A549 (cell line): ENCODE results near the gene IPO4. TPM values are rescaled to one million over a fixed set of nuclear protein-coding genes. Genes with fewer than 3 reads are reported as not detected.

ENCODE experiments used
- ATAC-seq, 2 experiments: fragments of 200-7000 bp in 1 of 2; fragments of >200 bp in 1 of 2; cut with Nextera tagmentation in 1 of 2; cut with Tn5 transposase in 1 of 2; 3 replicates each; pipeline versions ENCODE4 v1.8.0 to v1.9.1; 2018 to 2020; ENCODE audit warnings: mild to moderate bottlenecking in 1 of 2, moderate library complexity in 1 of 2
- CTCF ChIA-PET: fragments of 300-600 bp; sonication (Branson Sonifier 250); formaldehyde crosslinking; extraction: SDS; loops from one replicate; lab custom pipeline; 2021; ENCODE audit warnings: antibody characterized with exemption, inconsistent platforms; lab: Yijun Ruan, JAX
- POLR2A ChIA-PET: fragments of 350-600 bp; formaldehyde crosslinking; extraction: SDS; loops from one replicate; lab custom pipeline; 2021; ENCODE audit warnings: antibody characterized with exemption, inconsistent platforms; lab: Yijun Ruan, JAX
- DNase-seq, 2 experiments: peaks; one replicate each; pipeline versions ENCODE4 v3.0.0 to v3.0.0-alpha.2; 2011 to 2016; ENCODE audit warnings: low read depth in 1 of 2, low spot score in 1 of 2
- FAIRE-seq: peaks from 2 replicates; lab custom pipeline; 2011; peaks lifted over from hg19 to GRCh38; lab: Jason Lieb, UNC
- H3K27ac ChIP-seq, 2 experiments: fragments of >200 bp; sonication (Bioruptor Twin); formaldehyde crosslinking; 3 replicates each; pipeline ENCODE4 v1.5.1; 2016 to 2017
- H3K4me1 ChIP-seq: fragments of >200 bp; sonication (Bioruptor Twin); formaldehyde crosslinking; 3 replicates; pipeline ENCODE4 v1.6.1; 2016
- H3K4me2 ChIP-seq: fragments of >200 bp; sonication (Bioruptor Twin); formaldehyde crosslinking; 3 replicates; pipeline ENCODE4 v1.6.1; 2016
- H3K4me3 ChIP-seq: fragments of >200 bp; sonication (Bioruptor Twin); formaldehyde crosslinking; 3 replicates; pipeline ENCODE4 v1.5.1; 2016
- H3K9me3 ChIP-seq: fragments of >200 bp; sonication (Bioruptor Twin); formaldehyde crosslinking; 3 replicates; pipeline ENCODE4 v1.6.1; 2016
- BHLHE40 ChIP-seq: IDR thresholded peaks from 2 replicates; pipeline ENCODE4 v1.6.1; 2012; ENCODE audit warnings: low read depth, low read length, inconsistent platforms
- CBX8 ChIP-seq: fragments of 200-600 bp; sonication (generic); IDR thresholded peaks from 2 replicates; pipeline ENCODE4 v1.6.1; 2016
- CEBPB ChIP-seq, 2 experiments: fragments of >200 bp in 1 of 2; sonication (Bioruptor Twin) in 1 of 2; formaldehyde crosslinking in 1 of 2; IDR thresholded peaks; 2 replicates each; pipeline ENCODE4 v1.6.1; 2012 to 2016
- CHD2 ChIP-seq: fragments of 150-350 bp; IDR thresholded peaks from 2 replicates; pipeline ENCODE4 v1.6.1; 2014; ENCODE audit warnings: low read length; ENCODE audit not compliant: partially characterized antibody
- CHD4 ChIP-seq: fragments of 200-600 bp; sonication (generic); IDR thresholded peaks from 2 replicates; pipeline ENCODE4 v1.6.1; 2016; ENCODE audit warnings: antibody characterized with exemption, mild to moderate bottlenecking, borderline replicate concordance
- ESRRA ChIP-seq: fragments of 150-350 bp; IDR thresholded peaks from 2 replicates; pipeline ENCODE4 v1.6.1; 2014; ENCODE audit warnings: mild to moderate bottlenecking, low read length, borderline replicate concordance
- GATA3 ChIP-seq: IDR thresholded peaks from 2 replicates; pipeline ENCODE4 v1.6.1; 2012; ENCODE audit warnings: borderline replicate concordance
- HOXB13 ChIP-seq: fragments of 250-450 bp; sonication (Bioruptor Pico); IDR thresholded peaks from 2 replicates; pipeline ENCODE4 v1.5.0; 2020; ENCODE audit warnings: low read depth, mild to moderate bottlenecking, moderate library complexity
- JUNB ChIP-seq: fragments of >200 bp; sonication (Bioruptor Twin); formaldehyde crosslinking; IDR thresholded peaks from 2 replicates; pipeline ENCODE4 v1.6.1; 2016
- MAZ ChIP-seq: fragments of 150-350 bp; IDR thresholded peaks from 2 replicates; pipeline ENCODE4 v1.6.1; 2014; ENCODE audit warnings: antibody characterized with exemption, low read depth, low read length, borderline replicate concordance
- MYC ChIP-seq: IDR thresholded peaks from 2 replicates; pipeline ENCODE4 v1.6.1; 2012; ENCODE audit warnings: mild to moderate bottlenecking, inconsistent platforms, low read length, improper control_type of control experiment, borderline replicate concordance
- POLR2A ChIP-seq: IDR thresholded peaks from 2 replicates; pipeline ENCODE4 v1.6.1; 2012; ENCODE audit warnings: mild to moderate bottlenecking, low read length
- RAD21 ChIP-seq, 2 experiments: fragments of >200 bp in 1 of 2; sonication (Bioruptor Twin) in 1 of 2; formaldehyde crosslinking in 1 of 2; IDR thresholded peaks in 1 of 2; conservative IDR thresholded peaks in 1 of 2; 2 replicates in 1 of 2; 3 replicates in 1 of 2; pipeline ENCODE4 v1.6.1; 2012 to 2018; ENCODE audit warnings: inconsistent platforms in 1 of 2
- RCOR1 ChIP-seq: fragments of 150-350 bp; IDR thresholded peaks from 2 replicates; pipeline ENCODE4 v1.6.1; 2014; ENCODE audit warnings: antibody characterized with exemption, low read length, low read depth
- SREBF2 ChIP-seq: fragments of 450-650 bp; IDR thresholded peaks from 2 replicates; pipeline ENCODE4 v1.6.1; 2014; ENCODE audit warnings: mild to moderate bottlenecking, moderate library complexity
- TFCP2L1 ChIP-seq: fragments of 250-450 bp; sonication (Bioruptor Pico); IDR thresholded peaks from 2 replicates; pipeline ENCODE4 v1.5.0; 2021; ENCODE audit warnings: mild to moderate bottlenecking
- ZFP36 ChIP-seq: fragments of 450-650 bp; IDR thresholded peaks from 2 replicates; pipeline ENCODE4 v1.6.1; 2014; ENCODE audit warnings: borderline replicate concordance; ENCODE audit not compliant: partially characterized antibody
- ZNF302 ChIP-seq: fragments of 250-450 bp; sonication (Bioruptor Pico); IDR thresholded peaks from 2 replicates; pipeline ENCODE4 v1.9.0; 2021; ENCODE audit warnings: inconsistent platforms, mild to moderate bottlenecking, moderate library complexity
- ZSCAN20 ChIP-seq: fragments of 250-450 bp; sonication (Bioruptor Pico); IDR thresholded peaks from 2 replicates; pipeline ENCODE4 v1.8.0; 2022; ENCODE audit warnings: mild to moderate bottlenecking, moderate library complexity
- WGBS: methylation state at CpG from one replicate; pipeline ENCODE4 v1.1.6; 2017; ENCODE audit errors: missing lambda C conversion rate; 5-methylcytosine and 5-hydroxymethylcytosine counted together
- polyA plus RNA-seq, 4 experiments: library from polyadenylated mRNA; depleted of rRNA in 3 of 4; stranded (reverse); fragments of >200 nt; fragmentation: RNase III in 1 of 4; extraction: RNeasy Plus Mini Kit Qiagen cat#74134 plus additional on column Dnase treatment in 1 of 4; gene quantifications; 2 replicates in 3 of 4; 3 replicates in 1 of 4; pipeline ENCODE4 v1.2.3, GENCODE V29; 2011 to 2017
- TF ChIP-seq, protein P1 (sequence below): fragments of 250-450 bp; sonication (Bioruptor Pico); IDR thresholded peaks from 2 replicates; pipeline ENCODE4 v1.5.0; 2021; ENCODE audit warnings: mild to moderate bottlenecking, moderate library complexity, borderline replicate concordance
- TF ChIP-seq, protein P2 (sequence below): fragments of 200-600 bp; sonication (generic); IDR thresholded peaks from 2 replicates; pipeline ENCODE4 v1.6.1; 2016; ENCODE audit warnings: antibody characterized with exemption, mild to moderate bottlenecking, moderate library complexity
- TF ChIP-seq, protein P3 (sequence below): fragments of 150-350 bp; IDR thresholded peaks from 2 replicates; pipeline ENCODE4 v1.6.1; 2014; ENCODE audit warnings: low read depth, mild to moderate bottlenecking, low read length
- TF ChIP-seq, protein P4 (sequence below): fragments of >200 bp; sonication (Bioruptor Twin); formaldehyde crosslinking; IDR thresholded peaks from 3 replicates; pipeline ENCODE4 v1.5.1; 2016
- TF ChIP-seq, protein P5 (sequence below): fragments of 450-650 bp; IDR thresholded peaks from 2 replicates; pipeline ENCODE4 v1.6.1; 2014; ENCODE audit warnings: antibody characterized with exemption

The IPO4 gene
- polyA plus RNA-seq, 2 of the 4 experiments (the other 2 are of a cell fraction): 37.1 to 91.7 TPM

DNA sequence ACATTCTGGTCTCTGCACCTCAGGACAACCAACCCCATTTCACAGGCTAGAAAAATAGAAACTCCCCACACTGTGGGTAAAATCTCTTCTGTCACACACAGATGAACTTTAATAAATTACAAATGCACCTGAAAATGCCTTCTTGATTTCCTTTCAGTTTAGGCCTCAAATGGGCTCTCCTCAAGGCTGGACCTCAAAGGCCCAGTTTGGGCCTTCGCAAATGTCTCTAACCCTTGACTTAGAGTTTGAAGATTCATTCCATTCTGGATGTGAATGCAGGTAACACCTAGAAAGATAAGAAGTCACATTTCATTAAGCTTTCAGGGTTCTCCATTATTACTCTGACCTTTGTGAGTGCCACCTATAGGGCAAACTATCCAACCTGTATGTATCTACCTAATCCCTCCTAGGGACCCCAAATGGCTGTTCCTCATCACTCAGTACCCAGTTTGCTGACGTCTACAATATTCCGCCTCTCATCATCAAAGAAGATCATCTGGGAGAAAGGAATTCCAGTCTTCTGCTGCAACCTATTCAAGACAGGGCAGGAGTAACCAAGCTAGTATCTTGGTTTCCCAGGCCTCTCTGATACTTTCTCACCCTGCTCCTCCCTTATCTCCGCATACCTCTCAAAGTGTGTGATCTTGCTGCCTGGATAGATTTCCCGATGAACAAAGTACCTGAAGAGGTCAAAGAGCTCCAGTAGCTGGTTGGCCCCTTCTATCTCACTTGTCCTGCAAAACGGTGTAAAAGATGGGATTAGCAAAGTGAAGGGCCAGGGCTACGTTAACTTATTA is 25.4 kb upstream of the IPO4 start:
- peak overlapping the region; percentile 93 to 96 for H3K27ac ChIP-seq
- H3K4me3 ChIP-seq: peak overlapping the region; percentile 57
- FAIRE-seq (no peak), ATAC-seq (no peak), DNase-seq (no peak)
- H3K4me1 ChIP-seq: peaks cover 24% of the 10 kb centered on the region
- TF ChIP-seq ZSCAN20 (CRISPR knock-in tag): no peak
- TF ChIP-seq CBX8: no peak
- TF ChIP-seq SREBF2: no peak
- TF ChIP-seq, protein P1, sequence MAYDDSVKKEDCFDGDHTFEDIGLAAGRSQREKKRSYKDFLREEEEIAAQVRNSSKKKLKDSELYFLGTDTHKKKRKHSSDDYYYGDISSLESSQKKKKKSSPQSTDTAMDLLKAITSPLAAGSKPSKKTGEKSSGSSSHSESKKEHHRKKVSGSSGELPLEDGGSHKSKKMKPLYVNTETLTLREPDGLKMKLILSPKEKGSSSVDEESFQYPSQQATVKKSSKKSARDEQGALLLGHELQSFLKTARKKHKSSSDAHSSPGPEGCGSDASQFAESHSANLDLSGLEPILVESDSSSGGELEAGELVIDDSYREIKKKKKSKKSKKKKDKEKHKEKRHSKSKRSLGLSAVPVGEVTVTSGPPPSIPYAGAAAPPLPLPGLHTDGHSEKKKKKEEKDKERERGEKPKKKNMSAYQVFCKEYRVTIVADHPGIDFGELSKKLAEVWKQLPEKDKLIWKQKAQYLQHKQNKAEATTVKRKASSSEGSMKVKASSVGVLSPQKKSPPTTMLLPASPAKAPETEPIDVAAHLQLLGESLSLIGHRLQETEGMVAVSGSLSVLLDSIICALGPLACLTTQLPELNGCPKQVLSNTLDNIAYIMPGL (CRISPR knock-in tag): no peak
- TF ChIP-seq, protein P2, sequence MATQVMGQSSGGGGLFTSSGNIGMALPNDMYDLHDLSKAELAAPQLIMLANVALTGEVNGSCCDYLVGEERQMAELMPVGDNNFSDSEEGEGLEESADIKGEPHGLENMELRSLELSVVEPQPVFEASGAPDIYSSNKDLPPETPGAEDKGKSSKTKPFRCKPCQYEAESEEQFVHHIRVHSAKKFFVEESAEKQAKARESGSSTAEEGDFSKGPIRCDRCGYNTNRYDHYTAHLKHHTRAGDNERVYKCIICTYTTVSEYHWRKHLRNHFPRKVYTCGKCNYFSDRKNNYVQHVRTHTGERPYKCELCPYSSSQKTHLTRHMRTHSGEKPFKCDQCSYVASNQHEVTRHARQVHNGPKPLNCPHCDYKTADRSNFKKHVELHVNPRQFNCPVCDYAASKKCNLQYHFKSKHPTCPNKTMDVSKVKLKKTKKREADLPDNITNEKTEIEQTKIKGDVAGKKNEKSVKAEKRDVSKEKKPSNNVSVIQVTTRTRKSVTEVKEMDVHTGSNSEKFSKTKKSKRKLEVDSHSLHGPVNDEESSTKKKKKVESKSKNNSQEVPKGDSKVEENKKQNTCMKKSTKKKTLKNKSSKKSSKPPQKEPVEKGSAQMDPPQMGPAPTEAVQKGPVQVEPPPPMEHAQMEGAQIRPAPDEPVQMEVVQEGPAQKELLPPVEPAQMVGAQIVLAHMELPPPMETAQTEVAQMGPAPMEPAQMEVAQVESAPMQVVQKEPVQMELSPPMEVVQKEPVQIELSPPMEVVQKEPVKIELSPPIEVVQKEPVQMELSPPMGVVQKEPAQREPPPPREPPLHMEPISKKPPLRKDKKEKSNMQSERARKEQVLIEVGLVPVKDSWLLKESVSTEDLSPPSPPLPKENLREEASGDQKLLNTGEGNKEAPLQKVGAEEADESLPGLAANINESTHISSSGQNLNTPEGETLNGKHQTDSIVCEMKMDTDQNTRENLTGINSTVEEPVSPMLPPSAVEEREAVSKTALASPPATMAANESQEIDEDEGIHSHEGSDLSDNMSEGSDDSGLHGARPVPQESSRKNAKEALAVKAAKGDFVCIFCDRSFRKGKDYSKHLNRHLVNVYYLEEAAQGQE: no peak
- TF ChIP-seq, protein P3, sequence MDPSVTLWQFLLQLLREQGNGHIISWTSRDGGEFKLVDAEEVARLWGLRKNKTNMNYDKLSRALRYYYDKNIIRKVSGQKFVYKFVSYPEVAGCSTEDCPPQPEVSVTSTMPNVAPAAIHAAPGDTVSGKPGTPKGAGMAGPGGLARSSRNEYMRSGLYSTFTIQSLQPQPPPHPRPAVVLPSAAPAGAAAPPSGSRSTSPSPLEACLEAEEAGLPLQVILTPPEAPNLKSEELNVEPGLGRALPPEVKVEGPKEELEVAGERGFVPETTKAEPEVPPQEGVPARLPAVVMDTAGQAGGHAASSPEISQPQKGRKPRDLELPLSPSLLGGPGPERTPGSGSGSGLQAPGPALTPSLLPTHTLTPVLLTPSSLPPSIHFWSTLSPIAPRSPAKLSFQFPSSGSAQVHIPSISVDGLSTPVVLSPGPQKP: no peak
- TF ChIP-seq ZNF302: no peak
- TF ChIP-seq BHLHE40: no peak
- TF ChIP-seq JUNB: no peak
- TF ChIP-seq, protein P4, sequence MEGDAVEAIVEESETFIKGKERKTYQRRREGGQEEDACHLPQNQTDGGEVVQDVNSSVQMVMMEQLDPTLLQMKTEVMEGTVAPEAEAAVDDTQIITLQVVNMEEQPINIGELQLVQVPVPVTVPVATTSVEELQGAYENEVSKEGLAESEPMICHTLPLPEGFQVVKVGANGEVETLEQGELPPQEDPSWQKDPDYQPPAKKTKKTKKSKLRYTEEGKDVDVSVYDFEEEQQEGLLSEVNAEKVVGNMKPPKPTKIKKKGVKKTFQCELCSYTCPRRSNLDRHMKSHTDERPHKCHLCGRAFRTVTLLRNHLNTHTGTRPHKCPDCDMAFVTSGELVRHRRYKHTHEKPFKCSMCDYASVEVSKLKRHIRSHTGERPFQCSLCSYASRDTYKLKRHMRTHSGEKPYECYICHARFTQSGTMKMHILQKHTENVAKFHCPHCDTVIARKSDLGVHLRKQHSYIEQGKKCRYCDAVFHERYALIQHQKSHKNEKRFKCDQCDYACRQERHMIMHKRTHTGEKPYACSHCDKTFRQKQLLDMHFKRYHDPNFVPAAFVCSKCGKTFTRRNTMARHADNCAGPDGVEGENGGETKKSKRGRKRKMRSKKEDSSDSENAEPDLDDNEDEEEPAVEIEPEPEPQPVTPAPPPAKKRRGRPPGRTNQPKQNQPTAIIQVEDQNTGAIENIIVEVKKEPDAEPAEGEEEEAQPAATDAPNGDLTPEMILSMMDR: no peak; the same call in 2 of the 3 replicates
- TF ChIP-seq RAD21 (conservative IDR thresholded peaks at IDR 0.05 in 1 of 2, IDR thresholded peaks at IDR 0.05 in 1 of 2): no peak
- CTCF ChIA-PET: interaction anchor here (0.7 to 4.3 kb wide), 7 partner anchors 8 to 82 kb away, joined by 3 to 31 read pairs (median 4); partner anchors contain the start of genes PSME2, RNF31 and TINF2
- WGBS: 93% methylated on average over 7 of the region's 7 CpGs
- H3K9me3 ChIP-seq: no peaks in the 10 kb centered on the region
- POLR2A ChIA-PET: interaction anchor here (0.6 to 3.6 kb wide), 12 partner anchors 8 to 218 kb away, joined by 3 to 36 read pairs (median 4); partner anchors contain the start of genes DHRS1, EMC9, IPO4 and NOP9
- peak overlapping the region; percentile 72 for H3K4me2 ChIP-seq

DNA sequence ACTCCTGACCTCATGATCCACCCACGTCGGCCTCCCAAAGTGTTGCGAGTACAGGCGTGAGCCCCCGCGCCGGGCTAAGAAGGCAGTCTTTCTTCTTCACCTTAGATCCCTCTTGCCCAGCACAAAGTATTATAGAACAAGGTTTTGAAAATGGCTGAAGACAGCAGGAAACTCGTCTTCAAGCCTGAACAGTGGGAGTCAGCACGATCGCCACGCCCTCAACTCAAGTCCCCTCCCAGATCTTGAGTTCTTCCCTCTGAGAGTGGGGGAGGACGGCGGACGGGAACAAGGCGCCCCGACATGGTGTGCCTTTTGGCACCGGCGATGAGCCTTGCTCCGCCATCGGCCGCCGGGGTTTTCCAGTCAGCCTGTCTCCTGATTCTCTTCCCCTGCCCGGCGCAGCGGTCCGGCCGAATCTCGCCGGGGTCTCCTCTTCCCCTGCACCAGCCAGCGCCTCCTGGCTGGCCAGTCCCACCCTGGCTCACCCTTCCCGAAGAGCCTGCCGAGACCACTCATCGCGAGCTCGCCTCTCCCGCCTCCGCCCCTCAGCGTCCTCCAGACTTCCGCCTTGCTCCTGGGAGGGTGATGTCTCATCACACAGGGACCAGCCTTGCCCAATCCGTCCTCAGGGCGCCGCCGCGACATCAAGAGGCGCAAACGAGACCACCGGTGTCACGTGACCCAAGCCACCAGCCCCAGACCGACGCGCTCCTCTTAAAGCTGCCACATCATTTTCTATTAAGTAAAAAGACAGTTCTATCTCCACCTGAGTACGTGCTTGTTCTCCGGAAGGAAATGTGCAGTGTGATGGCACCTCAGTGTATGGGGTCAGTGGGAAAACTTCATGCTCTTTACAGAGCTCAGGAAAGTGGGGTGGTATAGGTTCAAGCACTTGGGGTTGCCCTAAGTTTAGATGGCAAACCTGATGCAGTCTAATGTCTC is 24.6 kb upstream of the IPO4 start, which contains the start of gene CHMP4A:
Gene CHMP4A, minus strand, starts transcription at position 565 of the 942 bp plus-strand sequence. Its CDS starts 49 bp downstream, at position 516.
- Histone ChIP-seq H3K4me3 (peak within 1 kb of the TSS; percentile 57), H3K4me2 (peak within 1 kb of the TSS; percentile 72), H3K4me1 (peaks cover 24% of the 10 kb centered on the region), H3K27ac (peak within 1 kb of the TSS; percentile 93 to 96), H3K9me3 (no peaks in the 10 kb centered on the region)
- ChIA-PET POLR2A (interaction anchor here (0.6 to 3.6 kb wide), 12 partner anchors 9 to 218 kb away, joined by 3 to 36 read pairs (median 4); partner anchors contain the start of genes DHRS1, EMC9, IPO4 and NOP9), CTCF (interaction anchor here (0.8 to 4.3 kb wide), 4 partner anchors 25 to 83 kb away, joined by 3 to 31 read pairs (median 4); partner anchors contain the start of genes IPO4, PSME2 and RNF31)
- ATAC-seq (peak; percentile 91 to 94), DNase-seq (peak; percentile 98 to 99), FAIRE-seq (no peak)
- 1% methylated on average over 48 of the region's 53 CpGs for WGBS
- peak; percentile 77 for TF ChIP-seq CHD2
- TF ChIP-seq GATA3: peak; percentile 36; the same call in 1 of the 2 replicates
- TF ChIP-seq, protein P5, sequence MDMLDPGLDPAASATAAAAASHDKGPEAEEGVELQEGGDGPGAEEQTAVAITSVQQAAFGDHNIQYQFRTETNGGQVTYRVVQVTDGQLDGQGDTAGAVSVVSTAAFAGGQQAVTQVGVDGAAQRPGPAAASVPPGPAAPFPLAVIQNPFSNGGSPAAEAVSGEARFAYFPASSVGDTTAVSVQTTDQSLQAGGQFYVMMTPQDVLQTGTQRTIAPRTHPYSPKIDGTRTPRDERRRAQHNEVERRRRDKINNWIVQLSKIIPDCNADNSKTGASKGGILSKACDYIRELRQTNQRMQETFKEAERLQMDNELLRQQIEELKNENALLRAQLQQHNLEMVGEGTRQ: peak; percentile 98
- TF ChIP-seq CEBPB (IDR thresholded peaks at IDR 0.05): peak in 1 of 2 experiments; percentile 45; a peak in 1 of 4 replicates
- TF ChIP-seq ZFP36: no peak
- TF ChIP-seq CHD4: no peak
- no peak for TF ChIP-seq MAZ
- no peak for TF ChIP-seq ESRRA
- peak; percentile 13; the same call in 1 of the 2 replicates for TF ChIP-seq MYC
- no peak for TF ChIP-seq HOXB13
- TF ChIP-seq RCOR1: no peak
- TF ChIP-seq TFCP2L1: peak; percentile 78
- TF ChIP-seq POLR2A: peak; percentile 88
